ENCODE measurements around the gene TAX1BP3.

DNA sequence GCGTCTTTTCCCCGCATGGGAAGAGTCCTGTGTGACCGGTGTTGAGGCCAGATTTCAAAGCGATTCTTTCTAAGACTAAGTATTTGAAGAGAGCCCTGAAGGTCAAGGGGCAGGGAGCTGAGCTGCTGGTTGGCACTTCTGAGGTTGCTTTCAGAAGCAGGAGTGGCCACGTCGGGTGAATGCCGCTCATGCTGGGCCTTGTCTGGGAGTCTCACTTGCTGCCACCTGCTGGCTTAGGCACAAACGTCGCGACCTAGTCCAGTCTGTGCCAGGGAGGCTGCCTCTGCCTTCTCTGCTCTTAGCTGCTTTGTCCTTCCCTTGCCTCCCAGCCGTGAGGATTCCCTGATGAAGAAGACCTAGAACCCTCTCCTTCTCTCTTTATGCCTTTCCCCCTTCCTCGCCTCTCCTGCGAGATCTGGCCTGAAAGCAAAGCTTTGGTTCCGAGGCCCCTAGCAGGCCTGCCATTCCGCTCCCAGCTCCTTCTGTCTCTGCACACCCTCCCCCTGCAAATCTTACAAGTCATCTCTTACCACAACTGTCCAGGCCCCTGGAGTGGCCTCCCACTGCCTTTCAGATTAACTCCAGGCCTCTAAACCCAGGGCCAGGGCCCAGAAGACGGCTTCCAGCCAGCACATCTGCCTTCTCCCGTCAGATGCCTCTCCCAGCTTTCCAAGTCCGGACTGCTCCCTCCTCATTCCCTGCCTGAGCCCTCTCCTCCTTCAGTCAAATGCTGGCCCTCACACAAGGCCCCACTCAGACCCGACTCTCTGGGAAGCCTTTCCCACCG lies 20.4 kb downstream of the TAX1BP3 start:
- TF ChIP-seq, protein P1, sequence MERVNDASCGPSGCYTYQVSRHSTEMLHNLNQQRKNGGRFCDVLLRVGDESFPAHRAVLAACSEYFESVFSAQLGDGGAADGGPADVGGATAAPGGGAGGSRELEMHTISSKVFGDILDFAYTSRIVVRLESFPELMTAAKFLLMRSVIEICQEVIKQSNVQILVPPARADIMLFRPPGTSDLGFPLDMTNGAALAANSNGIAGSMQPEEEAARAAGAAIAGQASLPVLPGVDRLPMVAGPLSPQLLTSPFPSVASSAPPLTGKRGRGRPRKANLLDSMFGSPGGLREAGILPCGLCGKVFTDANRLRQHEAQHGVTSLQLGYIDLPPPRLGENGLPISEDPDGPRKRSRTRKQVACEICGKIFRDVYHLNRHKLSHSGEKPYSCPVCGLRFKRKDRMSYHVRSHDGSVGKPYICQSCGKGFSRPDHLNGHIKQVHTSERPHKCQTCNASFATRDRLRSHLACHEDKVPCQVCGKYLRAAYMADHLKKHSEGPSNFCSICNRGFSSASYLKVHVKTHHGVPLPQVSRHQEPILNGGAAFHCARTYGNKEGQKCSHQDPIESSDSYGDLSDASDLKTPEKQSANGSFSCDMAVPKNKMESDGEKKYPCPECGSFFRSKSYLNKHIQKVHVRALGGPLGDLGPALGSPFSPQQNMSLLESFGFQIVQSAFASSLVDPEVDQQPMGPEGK (tag by site-specific recombination; IDR thresholded peaks at IDR 0.05) = no peak
- no peak for TF ChIP-seq ZNF248 (tag by site-specific recombination; IDR thresholded peaks at IDR 0.05)
- TF ChIP-seq ZNF514 (tag by site-specific recombination; IDR thresholded peaks at IDR 0.05) = no peak
- no peak for TF ChIP-seq ZXDB (tag by site-specific recombination; IDR thresholded peaks at IDR 0.05)
- no peak for TF ChIP-seq ZNF426 (tag by site-specific recombination; IDR thresholded peaks at IDR 0.05)

All from HEK293 (cell line).